ES-I3 (cell line): Measurements from ENCODE around the gene SEPTIN2.

Experiments used
- H3K36me3 ChIP-seq: 2 replicates; pipeline ENCODE4 v1.6.1; 2013; ENCODE audit warnings: mild to moderate bottlenecking, low read length, control low read depth, moderate library complexity; ENCODE audit not compliant: insufficient read depth
- H3K4me1 ChIP-seq: 2 replicates; pipeline ENCODE4 v1.6.1; 2013; ENCODE audit warnings: mild to moderate bottlenecking, control low read depth, low read length; ENCODE audit not compliant: insufficient read depth
- H3K9ac ChIP-seq: 2 replicates; pipeline ENCODE4 v1.6.1; 2013; ENCODE audit warnings: low read depth, mild to moderate bottlenecking, low read length, moderate library complexity
- H3K9me3 ChIP-seq: 2 replicates; pipeline ENCODE4 v1.6.1; 2013; ENCODE audit warnings: mild to moderate bottlenecking, low read length, moderate library complexity; ENCODE audit not compliant: control insufficient read depth, insufficient read depth

The SEPTIN2 gene

GRCh38 chr2:241340631-241341163 lies 25.0 kb downstream of the SEPTIN2 start:
- peaks cover 53% of the 10 kb centered on the region for H3K36me3 ChIP-seq
- H3K4me1 ChIP-seq = no peaks in the 10 kb centered on the region
- no peak overlapping the region for H3K9ac ChIP-seq
- no peaks in the 10 kb centered on the region for H3K9me3 ChIP-seq

GRCh38 chr2:241344925-241345651 lies 29.4 kb downstream of the SEPTIN2 start:
- H3K9me3 ChIP-seq = no peaks in the 10 kb centered on the region
- H3K4me1 ChIP-seq = no peaks in the 10 kb centered on the region
- no peak overlapping the region for H3K9ac ChIP-seq
- H3K36me3 ChIP-seq = peaks cover 72% of the 10 kb centered on the region

GRCh38 chr2:241349941-241350340 lies 34.2 kb downstream of the SEPTIN2 start:
- Histone ChIP-seq H3K9ac (no peak overlapping the region), H3K4me1 (peaks cover 5% of the 10 kb centered on the region; the same call in 1 of the 2 replicates), H3K9me3 (no peaks in the 10 kb centered on the region), H3K36me3 (peaks cover 69% of the 10 kb centered on the region)

- Histone ChIP-seq H3K4me1 (peaks cover 5% of the 10 kb centered on the region; the same call in 1 of the 2 replicates), H3K9ac (no peak overlapping the region), H3K36me3 (peaks cover 64% of the 10 kb centered on the region), H3K9me3 (no peaks in the 10 kb centered on the region)
Measured at GRCh38 chr2:241350530-241350877, 34.8 kb downstream of the SEPTIN2 start.

- Histone ChIP-seq H3K36me3 (peaks cover 60% of the 10 kb centered on the region), H3K4me1 (peaks cover 5% of the 10 kb centered on the region; the same call in 1 of the 2 replicates), H3K9ac (no peak overlapping the region), H3K9me3 (no peaks in the 10 kb centered on the region)
Measured at GRCh38 chr2:241350878-241351639, 35.3 kb downstream of the SEPTIN2 start.

- H3K36me3 ChIP-seq = peaks cover 54% of the 10 kb centered on the region
- no peak overlapping the region for H3K9ac ChIP-seq
- H3K9me3 ChIP-seq = no peaks in the 10 kb centered on the region
- H3K4me1 ChIP-seq = peaks cover 5% of the 10 kb centered on the region; the same call in 1 of the 2 replicates
Measured at GRCh38 chr2:241351640-241352031, 35.9 kb downstream of the SEPTIN2 start.

GRCh38 chr2:241352227-241352626 lies 36.5 kb downstream of the SEPTIN2 start:
- Histone ChIP-seq H3K9me3 (no peaks in the 10 kb centered on the region), H3K9ac (no peak overlapping the region), H3K36me3 (peaks cover 48% of the 10 kb centered on the region), H3K4me1 (peaks cover 5% of the 10 kb centered on the region; the same call in 1 of the 2 replicates)

GRCh38 chr2:241354668-241355658 lies 39.2 kb downstream of the SEPTIN2 start:
- Histone ChIP-seq H3K4me1 (peaks cover 5% of the 10 kb centered on the region), H3K36me3 (peaks cover 32% of the 10 kb centered on the region), H3K9ac (peak overlapping the region; percentile 43; the same call in 1 of the 2 replicates), H3K9me3 (no peaks in the 10 kb centered on the region)

GRCh38 chr2:241355983-241356870 lies 40.5 kb downstream of the SEPTIN2 start, which contains the start of gene FARP2:
FARP2 (plus strand) TSS chr2:241356285; CDS start chr2:241373108, 16,823 bp downstream.
- H3K4me1 ChIP-seq = peaks cover 10% of the 10 kb centered on the region
- H3K9ac ChIP-seq = peak within 1 kb of the TSS; percentile 85
- H3K36me3 ChIP-seq = peaks cover 20% of the 10 kb centered on the region
- H3K9me3 ChIP-seq = no peaks in the 10 kb centered on the region

- Histone ChIP-seq H3K9ac (peak overlapping the region; percentile 85), H3K4me1 (peaks cover 14% of the 10 kb centered on the region), H3K9me3 (no peaks in the 10 kb centered on the region), H3K36me3 (peaks cover 15% of the 10 kb centered on the region)
Measured at GRCh38 chr2:241356871-241357260, 41.1 kb downstream of the SEPTIN2 start.

GRCh38 chr2:241357531-241357930 lies 41.8 kb downstream of the SEPTIN2 start:
- Histone ChIP-seq H3K36me3 (peaks cover 8% of the 10 kb centered on the region; the same call in 1 of the 2 replicates), H3K9me3 (no peaks in the 10 kb centered on the region), H3K4me1 (peaks cover 14% of the 10 kb centered on the region), H3K9ac (peak overlapping the region; percentile 85; the same call in 1 of the 2 replicates)

- H3K36me3 ChIP-seq = 0 out of 2 replicates have a peak, but pooled peaks cover 5% of the 10 kb centered on the region
- peaks cover 17% of the 10 kb centered on the region for H3K4me1 ChIP-seq
- H3K9ac ChIP-seq = no peak overlapping the region
- H3K9me3 ChIP-seq = no peaks in the 10 kb centered on the region
Measured at GRCh38 chr2:241358470-241358869, 42.7 kb downstream of the SEPTIN2 start.

GRCh38 chr2:241359481-241360045 lies 43.8 kb downstream of the SEPTIN2 start:
- Histone ChIP-seq H3K36me3 (0 out of 2 replicates have a peak, but pooled peaks cover 1% of the 10 kb centered on the region), H3K9me3 (no peaks in the 10 kb centered on the region), H3K4me1 (peaks cover 15% of the 10 kb centered on the region), H3K9ac (no peak overlapping the region)
